ENCODE data around the gene RORB. TPM values are rescaled to one million over a fixed set of nuclear protein-coding genes. Genes with fewer than 3 reads are reported as not detected.
A peak's percentile ranks its signal among the peaks of the same experiment; 100 is the strongest.
"Not testable (repeated sequence)": the region's sequence is repeated elsewhere in the genome, so short reads cannot be mapped to it uniquely, and the experiment has no call there.

RORB gene
- total RNA-seq, 1 donor from 2014 or later, result not detected

- no peak for DNase-seq (ENCODE audit: low read depth)
Observed at GRCh38 chr9:74513221-74513620, 16.1 kb downstream of the RORB start.

GRCh38 chr9:74517188-74517587 lies 20.1 kb downstream of the RORB start:
- no peak for DNase-seq (ENCODE audit: low read depth)

- DNase-seq (ENCODE audit: low read depth), result no peak
Observed at GRCh38 chr9:74519419-74519818, 22.3 kb downstream of the RORB start.

DNA sequence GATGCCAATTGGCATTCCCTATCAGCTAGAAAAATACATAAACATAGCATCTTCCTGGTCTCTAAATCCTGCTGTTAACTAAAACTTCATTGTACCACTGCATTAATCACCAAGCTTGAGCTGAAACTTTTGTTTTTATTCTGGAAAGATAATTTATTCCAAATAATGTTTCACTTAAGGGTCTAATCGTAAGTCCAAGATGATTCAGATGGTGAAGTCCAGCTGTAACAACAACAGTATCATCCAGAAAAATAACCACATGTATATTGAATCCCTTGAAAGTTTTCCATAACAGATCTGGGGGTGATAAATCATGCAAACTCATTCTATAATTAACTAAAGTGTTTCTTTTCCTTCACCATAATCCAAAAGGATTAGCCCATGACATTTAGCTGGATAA lies 23.9 kb downstream of the RORB start:
- DNase-seq (ENCODE audit: low read depth), result no peak

- DNase-seq (ENCODE audit: low read depth), result no peak
Observed at GRCh38 chr9:74524289-74524688, 27.2 kb downstream of the RORB start.

GRCh38 chr9:74526215-74526614 lies 29.1 kb downstream of the RORB start:
- DNase-seq (ENCODE audit: low read depth), result no peak

GRCh38 chr9:74527718-74528117 lies 30.6 kb downstream of the RORB start:
- DNase-seq (ENCODE audit: low read depth), result no peak

GRCh38 chr9:74528207-74528606 lies 31.1 kb downstream of the RORB start:
- DNase-seq (ENCODE audit: low read depth), result no peak

DNA sequence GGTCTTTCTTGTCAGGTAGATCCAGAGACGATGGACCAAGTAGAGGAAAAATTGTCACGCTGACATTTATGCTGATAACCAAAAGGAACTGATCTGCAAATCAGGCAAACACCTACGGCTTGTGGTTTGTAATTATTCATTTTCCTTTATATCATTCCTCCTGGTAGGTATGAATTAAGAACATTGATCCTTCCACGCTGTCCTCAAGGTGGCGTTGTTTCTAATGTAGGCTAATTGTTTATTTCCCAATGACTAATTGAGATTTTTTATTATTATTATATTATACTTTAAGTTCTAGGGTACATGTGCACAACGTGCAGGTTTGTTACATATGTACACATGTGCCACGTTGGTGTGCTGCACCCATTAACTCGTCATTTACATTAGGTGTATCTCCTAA lies 33.3 kb downstream of the RORB start:
- not testable (repeated sequence) for DNase-seq (ENCODE audit: low read depth)

DNA sequence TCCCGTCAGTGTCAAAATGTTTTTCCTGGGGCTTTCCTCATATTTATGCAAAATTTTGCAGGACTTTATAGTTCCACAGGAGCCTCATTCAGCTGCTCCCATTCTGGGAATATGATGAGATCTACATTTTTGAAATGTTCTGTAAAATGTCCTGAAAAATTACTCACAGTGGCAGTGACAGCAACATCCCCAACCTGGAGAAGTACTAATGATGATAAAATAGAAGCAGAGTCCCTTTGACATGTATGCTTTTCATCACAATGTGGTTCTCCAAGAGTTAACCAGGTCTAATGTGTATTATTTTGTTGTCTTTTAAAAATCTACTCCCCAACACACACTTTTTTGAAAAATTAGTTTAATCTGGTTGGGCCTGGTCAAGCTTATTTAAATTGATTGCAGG lies 36.1 kb downstream of the RORB start:
- no peak for DNase-seq (ENCODE audit: low read depth)

- no peak for DNase-seq (ENCODE audit: low read depth)
Observed at GRCh38 chr9:74534841-74535240, 37.7 kb downstream of the RORB start.

- DNase-seq (ENCODE audit: low read depth), result no peak
Observed at GRCh38 chr9:74543145-74543544, 46.0 kb downstream of the RORB start.

- DNase-seq (ENCODE audit: low read depth), result no peak
Observed at GRCh38 chr9:74551266-74551665, 54.1 kb downstream of the RORB start.

DNA sequence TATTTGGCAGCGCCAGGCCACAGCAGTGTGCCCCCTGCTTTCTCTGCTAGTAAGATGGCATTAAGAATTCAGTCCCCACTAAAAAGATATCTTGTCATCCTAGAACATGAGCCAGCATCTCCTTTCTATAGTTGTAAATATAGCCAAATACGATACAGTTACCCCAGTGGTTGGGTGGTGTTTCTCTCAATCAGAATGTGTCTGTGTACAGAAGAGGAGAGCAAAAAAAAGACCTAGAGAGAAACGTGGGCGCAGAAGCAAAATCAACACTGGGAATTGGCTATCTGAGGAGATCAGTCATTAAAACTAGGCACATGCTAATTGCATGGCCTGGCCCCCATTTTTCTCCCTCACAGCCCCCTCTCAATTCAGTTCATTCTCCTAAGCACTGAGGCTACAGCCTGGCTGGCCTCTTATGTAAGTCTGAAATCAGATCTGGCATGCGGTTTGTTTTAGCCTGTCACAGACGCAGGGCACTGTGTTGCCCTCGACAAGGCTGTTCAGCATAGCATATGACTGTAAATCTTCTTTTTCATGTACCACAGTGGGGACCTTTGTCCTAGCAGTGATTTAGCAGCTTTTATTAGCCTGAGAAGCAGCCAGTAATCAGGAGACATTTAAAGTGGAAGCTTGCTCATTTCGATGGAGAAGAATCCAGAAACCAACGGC lies 57.8 kb downstream of the RORB start:
- DNase-seq (ENCODE audit: low read depth), result no peak

DNA sequence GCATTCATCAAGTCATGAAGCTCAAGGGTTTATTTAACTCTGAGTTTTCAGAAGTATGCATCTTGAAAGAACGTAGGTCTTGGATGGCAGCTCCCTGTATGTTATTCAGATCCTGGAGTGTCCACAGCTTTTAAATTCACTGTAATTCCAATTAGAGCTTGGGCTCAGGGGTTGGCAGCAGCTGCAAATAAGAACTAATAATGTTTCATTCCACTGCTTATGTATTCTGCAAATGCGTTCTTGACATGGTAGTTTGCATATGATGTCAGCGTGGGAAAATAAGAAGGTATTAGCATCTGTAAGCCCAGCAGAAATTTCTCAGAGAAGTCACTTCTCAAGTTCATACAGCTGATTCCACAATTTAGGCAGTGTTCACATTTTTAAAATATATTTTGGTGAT lies 58.4 kb downstream of the RORB start:
- no peak for DNase-seq (ENCODE audit: low read depth)

DNA sequence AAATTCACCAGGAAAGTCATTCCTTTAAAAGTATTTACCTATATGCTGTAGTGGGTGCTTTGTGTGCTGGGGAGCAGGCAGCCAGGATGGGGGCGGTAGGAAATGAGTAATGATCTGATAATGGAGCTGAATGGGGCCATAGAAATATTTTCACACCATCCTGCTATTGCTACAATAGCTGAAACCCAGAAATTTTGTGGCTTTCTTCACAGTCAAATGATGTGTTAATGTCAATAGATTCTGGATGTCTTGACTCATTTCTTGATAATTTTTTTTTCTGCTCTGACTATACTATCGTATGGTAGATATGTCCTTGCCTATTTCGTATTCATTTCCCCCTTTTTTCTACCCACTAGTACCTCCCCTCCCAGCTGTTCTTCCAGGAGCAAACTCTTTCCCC lies 59.5 kb downstream of the RORB start:
- peak; percentile 0 for DNase-seq (ENCODE audit: low read depth)

- no peak for DNase-seq (ENCODE audit: low read depth)
Observed at GRCh38 chr9:74557571-74557970, 60.4 kb downstream of the RORB start.

DNA sequence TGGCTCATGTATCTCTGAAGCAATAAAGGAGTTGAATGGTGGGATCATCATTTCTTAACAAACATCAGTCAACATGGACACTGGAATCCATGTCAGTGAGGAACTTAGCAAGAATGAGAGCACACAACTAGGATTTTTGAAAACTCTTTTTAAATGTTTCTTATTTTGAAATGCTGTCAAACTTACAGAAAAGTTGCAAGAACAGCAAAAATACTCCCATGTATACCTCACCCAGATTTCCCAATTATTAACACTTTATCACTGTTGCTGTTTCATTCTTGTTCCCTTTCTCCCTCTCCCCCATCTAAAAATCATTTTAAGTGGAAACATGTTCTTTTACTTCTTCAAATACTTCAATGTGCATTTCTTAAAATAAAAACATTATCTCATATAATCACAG lies 65.5 kb downstream of the RORB start:
- no peak for DNase-seq (ENCODE audit: low read depth)

DNA sequence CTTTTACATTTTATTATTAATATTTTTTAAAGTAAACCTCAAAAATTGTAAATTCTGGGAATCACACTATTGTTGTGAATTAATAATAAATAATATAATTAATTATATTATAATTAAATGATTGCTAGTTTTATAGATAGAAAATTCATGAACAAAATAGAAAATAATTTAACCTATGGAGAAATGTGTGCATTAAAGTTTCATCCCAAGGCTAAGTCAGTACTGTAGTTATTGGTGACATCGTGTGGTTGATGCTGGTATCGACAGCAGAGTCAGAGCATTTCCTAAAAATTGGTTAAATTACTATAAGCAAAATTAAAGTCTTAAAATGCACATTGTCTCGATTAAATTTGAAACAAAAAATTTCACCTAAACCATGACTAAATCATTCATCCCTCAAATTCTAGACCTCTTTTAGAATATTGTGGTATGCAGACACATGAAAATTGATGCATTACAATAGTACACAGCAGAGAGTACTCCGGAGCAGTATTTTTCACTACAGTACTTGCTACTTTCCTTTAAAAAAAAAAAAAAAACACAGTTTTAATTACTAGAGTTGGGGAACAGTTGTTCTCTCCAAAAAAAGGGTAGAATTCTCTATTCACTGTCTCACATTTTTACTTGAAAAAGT lies 73.9 kb downstream of the RORB start:
- DNase-seq (ENCODE audit: low read depth), result peak; percentile 16

- DNase-seq (ENCODE audit: low read depth), result no peak
Observed at GRCh38 chr9:74573640-74574191, 76.6 kb downstream of the RORB start.

DNA sequence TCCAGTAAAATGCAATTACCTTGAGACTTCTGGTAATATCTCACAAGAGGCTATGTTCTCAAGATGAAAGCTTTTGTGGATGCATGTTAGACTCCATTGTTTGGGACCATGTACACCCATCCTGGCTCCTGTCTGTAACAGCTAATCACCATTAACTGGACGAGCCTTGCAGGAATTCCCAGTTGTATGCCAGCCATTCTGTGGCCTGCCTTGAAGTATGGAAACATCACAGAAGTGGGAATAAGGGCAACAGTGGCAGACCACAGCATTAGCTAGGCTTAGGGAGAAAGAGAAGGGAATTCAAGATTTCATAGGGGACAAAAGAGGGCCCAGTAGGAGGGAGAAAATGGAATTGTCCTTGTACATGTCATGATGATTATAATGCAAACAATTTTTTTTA lies 79.0 kb downstream of the RORB start:
- DNase-seq (ENCODE audit: low read depth), result no peak

DNA sequence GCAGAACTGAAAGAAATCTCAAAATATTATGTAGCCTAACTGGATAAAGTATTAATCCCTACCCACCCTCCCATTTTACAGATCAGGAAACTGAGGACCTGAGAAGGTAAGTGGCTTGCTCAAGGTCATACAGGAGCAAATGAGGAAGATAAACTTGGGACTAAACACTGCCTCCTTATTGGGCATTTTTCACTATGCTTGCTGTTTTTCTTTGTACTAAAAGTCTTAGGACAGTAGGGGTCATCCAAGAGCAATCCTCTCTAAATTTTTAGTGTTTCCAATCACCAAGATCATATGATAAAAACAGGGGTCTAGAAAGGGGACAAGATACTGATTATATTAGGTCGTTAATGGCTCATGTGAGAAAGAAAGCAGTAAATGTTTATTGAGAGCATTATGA lies 80.8 kb downstream of the RORB start:
- DNase-seq (ENCODE audit: low read depth), result peak; percentile 3

GRCh38 chr9:74589576-74589975 lies 92.4 kb downstream of the RORB start:
- DNase-seq (ENCODE audit: low read depth), result no peak

GRCh38 chr9:74595286-74595685 lies 98.2 kb downstream of the RORB start:
- DNase-seq (ENCODE audit: low read depth), result no peak
